NCI-H446 (cell line): ENCODE data around the gene HMGB3.
"Not testable (repeated sequence)": the region's sequence is repeated elsewhere in the genome, so short reads cannot be mapped to it uniquely, and the experiment has no call there.

Experiments
- DNase-seq, 2 experiments: peaks; one replicate each; lab custom pipeline; 2025; lab: John Stamatoyannopoulos, UW

HMGB3 gene

DNA sequence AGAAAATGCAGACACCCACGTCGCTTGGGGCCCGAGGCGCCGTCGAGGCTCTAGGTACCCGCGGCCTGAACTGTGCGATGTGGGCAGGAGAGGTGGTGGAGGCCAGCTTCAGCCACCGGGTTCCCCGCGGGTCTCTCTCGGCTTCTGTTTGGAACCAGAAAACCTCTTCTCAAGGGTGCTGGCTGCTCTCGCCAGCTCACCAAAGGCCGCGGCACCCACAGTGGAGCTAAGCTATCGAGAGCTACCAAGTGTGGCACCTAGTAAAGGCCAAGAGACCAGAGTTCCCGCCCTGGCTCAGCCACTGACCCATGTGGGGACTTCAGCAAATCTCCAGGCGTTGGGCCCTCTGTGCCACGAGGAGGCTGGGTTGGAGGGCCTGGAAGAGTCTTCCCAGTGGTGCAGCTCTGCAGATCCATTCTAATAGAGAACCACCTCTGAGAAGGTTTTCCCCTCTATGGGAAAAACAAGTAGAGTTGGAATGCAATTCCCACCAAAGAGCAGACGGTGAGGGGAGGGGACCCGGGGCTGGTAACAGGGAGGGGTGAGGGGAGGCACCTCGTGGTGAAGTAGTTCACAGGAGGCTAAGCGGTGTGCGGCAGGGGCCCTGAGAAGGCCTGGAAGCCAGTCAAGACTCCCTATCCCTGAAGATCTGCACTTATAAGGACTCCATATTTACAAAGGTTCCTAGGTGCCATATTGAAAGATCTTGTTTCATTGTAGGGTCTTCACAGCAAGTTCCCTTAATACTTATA, 5.5 kb upstream of the HMGB3 start:
- no peak for DNase-seq

GRCh38 chrX:150980186-150980585, 2.9 kb upstream of the HMGB3 start:
- DNase-seq = no peak

DNA sequence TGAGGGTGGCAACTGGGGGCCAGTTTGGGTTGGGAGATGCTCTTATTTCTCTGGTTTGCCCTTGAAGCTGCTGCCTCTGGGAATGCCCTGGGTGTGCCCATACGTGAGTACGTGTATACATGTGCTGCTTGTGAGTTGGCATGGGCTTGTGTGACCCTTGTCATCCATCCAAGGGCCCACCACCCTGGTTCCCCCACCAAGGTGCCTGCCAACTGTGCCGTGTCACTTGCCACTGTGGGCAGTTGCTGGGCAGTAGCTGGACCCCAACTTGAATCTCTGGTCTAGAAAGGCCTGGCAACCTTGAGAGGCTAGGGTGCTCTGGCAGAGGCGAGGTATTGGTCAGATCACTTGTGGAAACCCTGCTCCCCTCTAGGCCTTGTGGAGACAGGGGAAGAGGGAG, 2.4 kb upstream of the HMGB3 start:
- no peak for DNase-seq

- DNase-seq = no peak
Observed at GRCh38 chrX:150982235-150982787, 824 bp upstream of the HMGB3 start.

GRCh38 chrX:150983521-150984168, 510 bp downstream of the HMGB3 start:
- no peak for DNase-seq

GRCh38 chrX:150984169-150984824, 1.2 kb downstream of the HMGB3 start:
- no peak for DNase-seq

DNA sequence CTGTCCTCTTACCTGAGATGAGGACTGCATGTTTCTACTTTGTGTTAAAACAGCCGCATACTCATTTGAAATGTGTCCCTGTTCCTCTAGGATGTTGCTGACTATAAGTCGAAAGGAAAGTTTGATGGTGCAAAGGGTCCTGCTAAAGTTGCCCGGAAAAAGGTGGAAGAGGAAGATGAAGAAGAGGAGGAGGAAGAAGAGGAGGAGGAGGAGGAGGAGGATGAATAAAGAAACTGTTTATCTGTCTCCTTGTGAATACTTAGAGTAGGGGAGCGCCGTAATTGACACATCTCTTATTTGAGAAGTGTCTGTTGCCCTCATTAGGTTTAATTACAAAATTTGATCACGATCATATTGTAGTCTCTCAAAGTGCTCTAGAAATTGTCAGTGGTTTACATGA, 4.6 kb downstream of the HMGB3 start:
- not testable (repeated sequence) for DNase-seq

DNA sequence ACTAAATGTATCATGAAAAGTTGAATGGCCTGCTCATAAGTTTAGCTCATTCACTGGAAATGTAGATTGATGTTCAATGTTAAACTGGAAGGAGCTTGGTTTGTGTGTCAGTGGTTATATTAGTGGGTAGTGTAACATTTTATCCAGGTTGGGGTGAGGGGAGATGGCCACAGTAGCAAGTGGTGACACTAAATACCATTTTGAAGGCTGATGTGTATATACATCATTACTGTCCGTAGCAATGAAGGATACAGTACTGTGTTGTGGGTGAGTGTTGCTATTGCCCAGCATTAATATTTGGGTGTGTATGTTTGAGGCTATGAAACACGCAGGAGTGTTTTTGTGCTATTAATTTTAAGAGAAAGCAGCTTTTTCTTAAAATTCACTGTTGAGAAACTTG, 6.3 kb downstream of the HMGB3 start:
- DNase-seq = no peak

DNA sequence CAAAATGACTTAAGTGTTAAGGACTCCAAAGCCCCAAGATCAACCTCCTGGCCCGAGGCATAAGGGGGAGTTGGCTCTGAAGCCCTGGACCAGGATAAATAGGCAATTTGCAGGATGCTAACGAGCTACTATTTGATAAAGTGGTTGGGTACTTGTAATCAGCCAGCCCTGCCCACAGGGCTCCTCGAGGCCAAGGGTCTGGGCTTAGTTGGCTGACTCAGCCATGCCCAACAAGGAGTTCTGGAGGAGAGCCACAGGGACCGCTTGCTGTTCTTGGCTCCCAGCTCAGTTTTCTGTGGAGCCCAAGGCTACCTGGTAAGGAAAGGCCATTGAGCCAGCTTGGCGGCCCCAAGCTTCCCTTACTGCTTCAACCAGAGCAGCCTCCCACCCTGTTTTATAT, 7.8 kb downstream of the HMGB3 start:
- DNase-seq = no peak

DNA sequence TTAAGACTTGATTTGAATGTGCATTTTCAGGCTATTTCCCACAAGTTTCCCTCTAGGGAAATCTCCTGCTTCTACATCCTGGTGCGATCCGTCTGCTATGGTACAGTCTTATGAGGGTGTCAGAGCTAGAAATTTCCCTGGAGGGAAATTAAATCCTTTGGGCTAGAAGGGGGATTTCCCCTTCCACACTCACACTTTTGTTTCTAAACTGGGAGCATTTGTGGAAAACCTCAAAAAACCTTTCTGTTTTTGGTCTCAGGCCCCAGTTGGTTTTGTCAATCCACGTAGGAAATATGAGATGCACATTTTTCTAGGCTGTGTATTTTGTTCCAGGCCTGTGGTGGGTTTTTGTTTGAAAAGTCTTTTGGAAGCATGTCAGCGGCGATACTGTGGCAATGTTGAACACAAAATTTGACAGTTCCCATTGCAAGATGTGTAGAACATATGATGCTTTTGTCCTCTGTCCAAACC, 17.8 kb downstream of the HMGB3 start:
- no peak for DNase-seq

DNA sequence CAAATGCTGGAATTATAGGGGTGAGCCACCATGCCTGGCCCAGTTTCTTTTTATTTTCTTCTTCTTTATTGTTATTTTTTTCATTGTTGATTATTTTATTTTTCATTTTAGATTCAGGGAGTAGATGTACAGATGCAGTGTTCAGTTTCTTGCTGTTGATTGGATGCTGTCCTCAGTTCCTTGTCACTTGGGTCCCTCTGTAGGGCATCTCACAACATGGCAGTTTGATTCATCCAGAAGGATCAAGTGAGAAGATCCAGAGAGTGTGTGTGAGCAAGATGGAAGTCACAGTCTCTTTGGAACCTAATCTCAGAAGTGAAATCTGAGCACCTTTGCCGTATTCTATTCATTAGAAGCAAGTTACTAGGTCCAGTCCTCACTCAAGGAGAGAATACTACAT, 20.9 kb downstream of the HMGB3 start:
- no peak for DNase-seq

- DNase-seq = no peak
Observed at GRCh38 chrX:151006410-151007109, 23.4 kb downstream of the HMGB3 start.

DNA sequence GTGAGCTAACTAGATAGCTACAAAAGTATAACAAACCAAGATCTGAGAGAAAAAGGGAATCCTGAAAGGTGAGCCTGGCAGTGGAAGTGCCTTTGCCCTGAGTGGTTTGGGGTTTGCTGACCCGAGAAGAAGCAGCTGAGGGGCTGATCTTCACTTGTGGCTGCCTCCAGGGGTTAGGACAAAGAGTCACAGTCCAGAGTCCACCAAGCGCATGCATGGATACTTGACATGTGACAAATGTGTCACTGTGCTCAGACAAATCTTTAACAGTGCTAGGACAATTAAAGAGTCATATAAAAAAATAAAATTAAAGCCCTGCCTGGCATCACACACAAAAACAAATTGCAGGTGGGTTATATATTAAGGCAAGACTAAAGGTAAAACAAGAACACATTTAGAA, 26.4 kb downstream of the HMGB3 start:
- no peak for DNase-seq

DNA sequence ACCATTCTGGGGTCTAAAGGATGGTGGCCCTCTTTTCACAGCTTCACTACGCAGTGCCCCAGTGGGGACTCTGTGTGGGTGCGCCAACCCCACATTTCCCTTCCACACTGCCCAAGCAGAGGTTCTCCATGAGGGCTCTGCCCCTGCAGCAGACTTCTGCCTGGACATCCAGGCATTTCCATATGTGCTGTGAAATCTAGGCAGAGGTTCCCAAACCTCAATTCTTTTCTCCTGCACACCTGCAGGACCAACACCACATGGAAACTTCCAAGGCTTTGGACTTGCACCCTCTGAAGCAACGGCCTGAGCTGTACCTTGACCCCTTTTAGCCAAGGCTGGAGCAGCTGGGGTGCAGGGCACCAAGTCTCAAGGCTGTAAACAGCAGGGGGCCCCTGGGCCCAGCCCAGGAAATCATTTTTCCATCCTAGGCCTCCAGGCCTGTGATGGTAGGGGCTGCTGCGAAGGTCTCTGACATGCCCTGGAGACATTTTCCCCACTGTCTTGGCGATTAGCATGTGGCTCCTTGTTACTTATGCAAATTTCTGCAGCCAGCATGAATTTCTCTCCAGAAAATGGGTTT, 30.1 kb downstream of the HMGB3 start:
- no peak for DNase-seq

GRCh38 chrX:151015684-151016083, 32.5 kb downstream of the HMGB3 start:
- DNase-seq = no peak

DNA sequence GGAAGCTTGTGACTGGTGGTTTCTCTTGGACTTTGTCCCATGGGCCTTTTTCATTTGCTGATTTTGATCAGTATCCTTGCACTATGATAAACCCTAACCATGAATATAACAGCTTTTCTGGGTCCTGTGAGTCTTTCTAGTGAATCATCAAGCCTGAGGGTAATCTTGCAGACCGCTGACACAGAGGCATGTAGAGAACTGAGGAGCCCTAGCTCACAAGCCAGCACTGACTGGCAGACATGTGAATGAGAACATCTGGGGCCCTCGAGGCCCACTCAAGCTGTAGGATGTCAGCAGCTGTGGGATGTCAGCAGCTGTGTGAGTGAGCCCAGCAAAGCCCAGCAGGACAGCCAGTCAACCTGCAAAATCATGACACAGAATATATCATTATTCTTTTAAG, 36.7 kb downstream of the HMGB3 start:
- DNase-seq = no peak

DNA sequence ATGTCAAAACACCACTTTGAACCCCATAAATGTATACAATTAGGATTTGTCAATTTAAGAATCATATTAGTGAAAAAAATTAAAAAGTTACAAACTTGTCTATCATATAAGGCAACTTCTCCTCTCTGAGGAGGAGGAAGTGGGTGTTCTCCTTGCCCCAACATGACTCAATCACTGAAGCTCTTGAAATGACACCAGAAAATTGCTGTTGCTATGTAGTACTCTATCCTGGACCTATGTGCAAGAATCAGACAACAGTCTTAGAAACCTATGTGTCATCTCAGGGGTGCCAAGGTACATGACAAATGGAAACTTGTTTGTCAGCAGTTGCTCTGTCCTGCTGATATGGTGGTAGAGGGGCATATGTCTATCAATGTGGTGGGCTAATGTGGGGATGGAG, 47.7 kb downstream of the HMGB3 start:
- DNase-seq = no peak

DNA sequence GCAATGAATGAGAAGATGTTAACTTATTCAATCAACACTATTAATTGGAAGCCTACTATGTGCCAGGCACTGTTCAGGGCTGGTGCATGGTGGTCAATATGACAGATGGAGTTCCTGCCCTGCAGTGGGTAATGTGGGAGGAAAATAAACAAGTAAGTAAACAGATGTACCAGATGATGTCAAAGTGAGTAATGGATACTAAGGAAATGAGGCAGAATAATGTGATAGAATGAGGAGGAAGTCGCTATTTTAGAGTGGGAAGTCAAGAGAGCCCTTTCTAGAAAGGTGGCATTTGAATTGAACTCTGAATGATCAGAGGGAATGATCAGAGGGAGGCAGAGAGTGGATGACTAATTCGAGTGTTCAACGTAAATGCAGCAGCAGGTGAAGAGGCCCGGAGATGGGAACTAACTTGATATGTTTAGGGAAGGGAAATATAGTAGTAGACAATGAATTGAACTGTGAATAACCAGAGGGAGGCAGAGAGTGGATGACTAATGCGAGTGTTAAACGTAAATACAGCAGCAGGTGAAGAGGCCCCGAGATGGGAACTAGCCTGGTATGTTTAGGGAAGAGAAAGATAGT, 48.3 kb downstream of the HMGB3 start:
- no peak for DNase-seq

- DNase-seq = no peak
Observed at GRCh38 chrX:151039351-151039750, 56.2 kb downstream of the HMGB3 start.
